ENCODE measurements around the gene SEPSECS.

- TF ChIP-seq, protein P1, sequence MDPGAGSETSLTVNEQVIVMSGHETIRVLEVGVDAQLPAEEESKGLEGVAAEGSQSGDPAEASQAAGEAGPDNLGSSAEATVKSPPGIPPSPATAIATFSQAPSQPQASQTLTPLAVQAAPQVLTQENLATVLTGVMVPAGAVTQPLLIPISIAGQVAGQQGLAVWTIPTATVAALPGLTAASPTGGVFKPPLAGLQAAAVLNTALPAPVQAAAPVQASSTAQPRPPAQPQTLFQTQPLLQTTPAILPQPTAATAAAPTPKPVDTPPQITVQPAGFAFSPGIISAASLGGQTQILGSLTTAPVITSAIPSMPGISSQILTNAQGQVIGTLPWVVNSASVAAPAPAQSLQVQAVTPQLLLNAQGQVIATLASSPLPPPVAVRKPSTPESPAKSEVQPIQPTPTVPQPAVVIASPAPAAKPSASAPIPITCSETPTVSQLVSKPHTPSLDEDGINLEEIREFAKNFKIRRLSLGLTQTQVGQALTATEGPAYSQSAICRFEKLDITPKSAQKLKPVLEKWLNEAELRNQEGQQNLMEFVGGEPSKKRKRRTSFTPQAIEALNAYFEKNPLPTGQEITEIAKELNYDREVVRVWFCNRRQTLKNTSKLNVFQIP (CRISPR knock-in tag; IDR thresholded peaks at IDR 0.05; ENCODE audit: borderline replicate concordance, low read depth) = no peak
- no peak for TF ChIP-seq BACH2 (CRISPR knock-in tag; IDR thresholded peaks at IDR 0.05; ENCODE audit: borderline replicate concordance)
Measured at GRCh38 chr4:25090516-25090915, 69.7 kb downstream of the SEPSECS start.
